Measurements from ENCODE around the gene RDH11. TPM values are rescaled to one million over a fixed set of nuclear protein-coding genes. Genes with fewer than 3 reads are reported as not detected.

The RDH11 gene
- total RNA-seq, 1 donor, result 212 TPM

GRCh38 chr14:67633451-67634147 lies 62.0 kb downstream of the RDH11 start:
- DNase-seq (ENCODE audit: low read depth), result no peak
- no peak for TF ChIP-seq CTCF (IDR thresholded peaks at IDR 0.05; ENCODE audit: insufficient read depth, low read depth, low read length)
- H3K4me3 ChIP-seq (ENCODE audit: low read depth, low read length), result no peak overlapping the region

GRCh38 chr14:67630938-67631337 lies 64.6 kb downstream of the RDH11 start:
- H3K4me3 ChIP-seq (ENCODE audit: low read depth, low read length), result no peak overlapping the region
- TF ChIP-seq CTCF (IDR thresholded peaks at IDR 0.05; ENCODE audit: insufficient read depth, low read depth, low read length), result no peak
- DNase-seq (ENCODE audit: low read depth), result no peak

GRCh38 chr14:67630186-67630585 lies 65.4 kb downstream of the RDH11 start:
- no peak for DNase-seq (ENCODE audit: low read depth)
- TF ChIP-seq CTCF (IDR thresholded peaks at IDR 0.05; ENCODE audit: insufficient read depth, low read depth, low read length), result no peak
- H3K4me3 ChIP-seq (ENCODE audit: low read depth, low read length), result no peak overlapping the region

- no peak for DNase-seq (ENCODE audit: low read depth)
- H3K4me3 ChIP-seq (ENCODE audit: low read depth, low read length), result no peak overlapping the region
- no peak for TF ChIP-seq CTCF (IDR thresholded peaks at IDR 0.05; ENCODE audit: insufficient read depth, low read depth, low read length)
Observed at GRCh38 chr14:67627519-67627918, 68.0 kb downstream of the RDH11 start.

Small RNA genes within 50 kb of the gene (small RNA-seq; reads per million reads assigned to genes)
- gene AL049779.3 (not detected), gene RN7SL369P (not detected), gene RNA5SP386 (not detected)

Other genes starting within 250 kb of the RDH11 start
- 0.43 and 0.64 TPM in 2 replicates for gene TMEM229B, start 207.0 kb downstream of the RDH11 start, total RNA-seq
- gene PLEKHH1, start 162.5 kb downstream of the RDH11 start, total RNA-seq, result 0.43 and 0.64 TPM in 2 replicates
- gene PIGH, start 95.5 kb downstream of the RDH11 start, total RNA-seq, result 15.5 and 17.7 TPM in 2 replicates
- gene ARG2, start 75.8 kb downstream of the RDH11 start, total RNA-seq, result 3.9 TPM in 2 replicates
- 45.1 and 52.2 TPM in 2 replicates for gene VTI1B, start 21.1 kb downstream of the RDH11 start, total RNA-seq
- gene RDH12, start 6.1 kb upstream of the RDH11 start, total RNA-seq, result under 0.01 TPM in 1 of 2 replicates, not detected in the other
- gene ZFYVE26, start 120.8 kb upstream of the RDH11 start, total RNA-seq, result 26.4 and 27.6 TPM in 2 replicates
- gene RAD51B, start 124.0 kb upstream of the RDH11 start, total RNA-seq, result 13.9 and 22.0 TPM in 2 replicates

Data from fibroblast of villous mesenchyme (primary cell).